ENCODE results near the gene ZNF683. TPM values are rescaled to one million over a fixed set of nuclear protein-coding genes. Genes with fewer than 3 reads are reported as not detected.

ZNF683 gene
- total and polyA plus RNA-seq, 2 donors (not counting 3 experiments of a cell fraction or from before 2014, with no cell fraction given), result not detected

DNA sequence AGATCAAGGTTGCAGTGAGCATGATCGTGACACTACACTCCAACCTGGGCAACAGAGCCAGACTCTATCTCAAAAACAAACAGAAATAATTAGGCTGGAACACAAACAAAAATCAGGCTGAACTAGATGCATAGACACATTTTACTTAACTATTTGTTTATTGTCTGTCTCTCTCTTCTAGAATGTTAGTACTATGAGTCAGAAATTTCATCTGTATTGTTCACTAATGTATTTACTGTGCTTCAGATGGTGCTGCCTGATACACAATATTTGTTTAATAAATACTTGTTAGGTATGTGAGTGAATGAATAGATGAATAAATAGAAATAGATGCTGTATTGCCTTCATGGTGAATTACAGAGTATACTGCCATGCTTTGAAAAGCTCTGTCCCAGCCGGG, 32.1 kb upstream of the ZNF683 start:
- H3K4me2 ChIP-seq (ENCODE audit: insufficient read depth, low read length), result no peak overlapping the region
- peaks cover 8 to 10% of the 10 kb centered on the region in 2 experiments for H3K27me3 ChIP-seq (ENCODE audit: control insufficient read depth in 2 of 2, insufficient read depth in 2 of 2, low read length in 2 of 2)
- no peak overlapping the region for H3K9ac ChIP-seq (replicated peaks; ENCODE audit: extremely low read depth, insufficient read depth, low read length)
- H3K36me3 ChIP-seq (ENCODE audit: control insufficient read depth in 2 of 2, extremely low read depth in 1 of 2, insufficient read depth in 2 of 2, low read length in 2 of 2), result no peaks in the 10 kb centered on the region
- no peak overlapping the region for H3K4me3 ChIP-seq (replicated peaks in 1 of 3; ENCODE audit: insufficient read depth in 1 of 3, low read depth in 1 of 3, low read length in 3 of 3)
- no peaks in the 10 kb centered on the region for H3K79me2 ChIP-seq (ENCODE audit: control insufficient read depth, insufficient read depth, low read length)
- no peak overlapping the region for H3K27ac ChIP-seq (ENCODE audit: insufficient read depth, low read depth, low read length)
- CTCF ChIA-PET, result interaction anchor here (9.0 kb wide), 1 partner anchor 12 kb away, joined by 102 read pairs; no protein-coding TSS in a partner anchor
- H2AFZ ChIP-seq (ENCODE audit: low read depth, low read length), result no peak overlapping the region
- DNase-seq (ENCODE audit: low read depth, low spot score) (no peak), FAIRE-seq (no peak)
- POLR2A ChIA-PET, result no interaction called here
- no peaks in the 10 kb centered on the region for H4K20me1 ChIP-seq (replicated peaks; ENCODE audit: control insufficient read depth, extremely low read depth, insufficient read depth, low read length)
- dilution Hi-C loops (cut with MboI; ENCODE audit: extremely low pct_ligation_motif_present, low sequenced_read_pairs), result no loop called here
- no peaks in the 10 kb centered on the region for H3K9me1 ChIP-seq (replicated peaks; ENCODE audit: control insufficient read depth, extremely low read depth, insufficient read depth, low read length)
- no peaks in the 10 kb centered on the region for H3K9me3 ChIP-seq (replicated peaks; ENCODE audit: control insufficient read depth, insufficient read depth, low read length)
- H3K4me1 ChIP-seq (ENCODE audit: control insufficient read depth, extremely low read depth, insufficient read depth, low read length), result no peaks in the 10 kb centered on the region
- intact Hi-C loops (cut with micrococcal nuclease), result no loop called here
- TF ChIP-seq GATA2 (IDR thresholded peaks at IDR 0.05; ENCODE audit: insufficient read depth, insufficient read length, low read depth, low read length) (no peak), EZH2 (IDR thresholded peaks at IDR 0.05; ENCODE audit: borderline replicate concordance, low read depth, low read length, severe bottlenecking) (no peak), MYC (IDR thresholded peaks at IDR 0.05; ENCODE audit: low read depth, low read length) (no peak), POLR2AphosphoS5 (IDR thresholded peaks at IDR 0.05; ENCODE audit: insufficient read depth, low read depth, low read length) (no peak), JUN (IDR thresholded peaks at IDR 0.05; ENCODE audit: borderline replicate concordance, insufficient read depth, insufficient read length, low read depth) (no peak), POLR2A (IDR thresholded peaks at IDR 0.05; ENCODE audit: low read depth, low read length) (no peak)
- TF ChIP-seq, protein P1, sequence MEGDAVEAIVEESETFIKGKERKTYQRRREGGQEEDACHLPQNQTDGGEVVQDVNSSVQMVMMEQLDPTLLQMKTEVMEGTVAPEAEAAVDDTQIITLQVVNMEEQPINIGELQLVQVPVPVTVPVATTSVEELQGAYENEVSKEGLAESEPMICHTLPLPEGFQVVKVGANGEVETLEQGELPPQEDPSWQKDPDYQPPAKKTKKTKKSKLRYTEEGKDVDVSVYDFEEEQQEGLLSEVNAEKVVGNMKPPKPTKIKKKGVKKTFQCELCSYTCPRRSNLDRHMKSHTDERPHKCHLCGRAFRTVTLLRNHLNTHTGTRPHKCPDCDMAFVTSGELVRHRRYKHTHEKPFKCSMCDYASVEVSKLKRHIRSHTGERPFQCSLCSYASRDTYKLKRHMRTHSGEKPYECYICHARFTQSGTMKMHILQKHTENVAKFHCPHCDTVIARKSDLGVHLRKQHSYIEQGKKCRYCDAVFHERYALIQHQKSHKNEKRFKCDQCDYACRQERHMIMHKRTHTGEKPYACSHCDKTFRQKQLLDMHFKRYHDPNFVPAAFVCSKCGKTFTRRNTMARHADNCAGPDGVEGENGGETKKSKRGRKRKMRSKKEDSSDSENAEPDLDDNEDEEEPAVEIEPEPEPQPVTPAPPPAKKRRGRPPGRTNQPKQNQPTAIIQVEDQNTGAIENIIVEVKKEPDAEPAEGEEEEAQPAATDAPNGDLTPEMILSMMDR (IDR thresholded peaks at IDR 0.05; ENCODE audit: extremely low read depth in 1 of 2, insufficient read depth in 1 of 2, low read depth in 1 of 2, low read length in 2 of 2), result no peak
- BruUV-seq (replicated peaks), result no TSS peak

Data from endothelial cell of umbilical vein (primary cell).